GM12873 (cell line): ENCODE data around the gene CLMN.

Experiments used
- CTCF ChIP-seq: IDR thresholded peaks from 2 replicates; pipeline ENCODE4 v1.5.1; 2012; ENCODE audit warnings: low read depth, mild to moderate bottlenecking, moderate library complexity, low read length, control low read depth; ENCODE audit not compliant: insufficient read depth; ENCODE audit errors: missing control alignments

CLMN gene

GRCh38 chr14:95268350-95268749 lies 51.4 kb downstream of the CLMN start:
- TF ChIP-seq CTCF = no peak

GRCh38 chr14:95267306-95267705 lies 52.4 kb downstream of the CLMN start:
- TF ChIP-seq CTCF = no peak

- TF ChIP-seq CTCF = no peak
These were observed 54.3 kb downstream of the CLMN start for GRCh38 chr14:95265106-95266094.

- no peak for TF ChIP-seq CTCF
These were observed 55.3 kb downstream of the CLMN start for GRCh38 chr14:95264271-95264973.

GRCh38 chr14:95263527-95264231 lies 56.0 kb downstream of the CLMN start:
- no peak for TF ChIP-seq CTCF

GRCh38 chr14:95262511-95262891 lies 57.2 kb downstream of the CLMN start:
- TF ChIP-seq CTCF = no peak
